GM12872 (cell line): ENCODE data around the gene CNTN1.

Source experiments
- CTCF ChIP-seq: IDR thresholded peaks from 3 replicates; pipeline ENCODE4 v1.5.1; 2011; ENCODE audit warnings: low read depth, mild to moderate bottlenecking, low read length, moderate library complexity; ENCODE audit not compliant: insufficient read depth

The CNTN1 gene

GRCh38 chr12:40986001-40986400, 293.8 kb downstream of the CNTN1 start:
- no peak for TF ChIP-seq CTCF

- TF ChIP-seq CTCF: no peak
These were observed 296.1 kb downstream of the CNTN1 start for GRCh38 chr12:40988355-40988754.

GRCh38 chr12:40988824-40989223, 296.6 kb downstream of the CNTN1 start:
- no peak for TF ChIP-seq CTCF

- no peak for TF ChIP-seq CTCF
These were observed 297.5 kb downstream of the CNTN1 start for GRCh38 chr12:40989785-40990184.

GRCh38 chr12:40992158-40992557, 299.9 kb downstream of the CNTN1 start:
- no peak for TF ChIP-seq CTCF

GRCh38 chr12:40992674-40993073, 300.4 kb downstream of the CNTN1 start:
- TF ChIP-seq CTCF: no peak

GRCh38 chr12:40993158-40993557, 300.9 kb downstream of the CNTN1 start:
- TF ChIP-seq CTCF: no peak

GRCh38 chr12:40996091-40996490, 303.9 kb downstream of the CNTN1 start:
- TF ChIP-seq CTCF: no peak
